ENCODE results near the gene PLCG1.

The PLCG1 gene

DNA sequence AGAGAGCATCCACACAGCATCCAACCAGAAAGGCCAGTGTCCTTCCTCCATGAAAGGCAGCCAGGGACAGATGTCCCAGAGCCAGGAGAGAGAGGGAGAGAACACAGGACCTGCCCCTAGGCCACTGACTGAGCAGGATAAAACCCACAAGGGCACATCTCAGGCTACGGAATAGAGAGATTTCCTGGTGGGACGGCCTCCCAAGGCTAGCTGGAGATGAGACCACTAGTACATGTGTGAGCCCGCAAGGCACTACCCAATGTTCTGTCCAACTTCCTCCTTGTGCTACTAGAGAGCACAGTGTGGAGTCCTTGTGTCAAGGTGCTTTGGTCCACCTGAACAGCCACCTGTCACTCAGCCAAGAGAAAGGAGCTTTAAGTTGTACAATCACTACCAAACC is 44.2 kb downstream of the PLCG1 start:
- FAIRE-seq (no peak), DNase-seq (ENCODE audit: insufficient read length, low spot score) (no peak)
- TF ChIP-seq CTCF (IDR thresholded peaks at IDR 0.05; ENCODE audit: insufficient read depth, missing control alignments), result no peak

GRCh38 chr20:41182296-41183212 is 45.2 kb downstream of the PLCG1 start:
- TF ChIP-seq CTCF (IDR thresholded peaks at IDR 0.05; ENCODE audit: insufficient read depth, missing control alignments), result no peak

DNA sequence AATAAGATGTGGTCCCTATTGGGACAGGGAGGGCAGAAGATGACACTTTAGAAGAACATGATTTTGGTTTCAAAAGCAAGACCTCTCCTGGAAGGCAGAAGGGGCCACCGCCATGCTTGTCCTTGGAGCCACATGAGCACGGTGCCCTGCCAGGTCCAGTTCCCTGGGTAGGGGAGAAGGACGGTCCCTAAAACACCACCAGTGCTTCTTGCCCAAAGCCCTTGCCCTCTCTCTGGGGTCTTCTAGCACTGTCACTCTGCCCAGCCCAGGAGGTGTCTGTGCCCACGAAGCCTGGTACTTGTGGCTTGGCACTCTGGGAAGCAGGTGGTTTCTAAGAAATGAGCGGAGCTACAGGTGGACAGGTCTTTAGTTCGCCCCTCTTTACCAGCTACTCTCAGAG is 46.0 kb downstream of the PLCG1 start:
- FAIRE-seq (no peak), DNase-seq (ENCODE audit: insufficient read length, low spot score) (no peak)
- no peak for TF ChIP-seq CTCF (IDR thresholded peaks at IDR 0.05; ENCODE audit: insufficient read depth, missing control alignments)

More at GRCh38 chr20:41182296-41183212, 45.2 kb downstream of the PLCG1 start:
- DNase-seq (ENCODE audit: insufficient read length, low spot score) (no peak), FAIRE-seq (no peak)

DNA sequence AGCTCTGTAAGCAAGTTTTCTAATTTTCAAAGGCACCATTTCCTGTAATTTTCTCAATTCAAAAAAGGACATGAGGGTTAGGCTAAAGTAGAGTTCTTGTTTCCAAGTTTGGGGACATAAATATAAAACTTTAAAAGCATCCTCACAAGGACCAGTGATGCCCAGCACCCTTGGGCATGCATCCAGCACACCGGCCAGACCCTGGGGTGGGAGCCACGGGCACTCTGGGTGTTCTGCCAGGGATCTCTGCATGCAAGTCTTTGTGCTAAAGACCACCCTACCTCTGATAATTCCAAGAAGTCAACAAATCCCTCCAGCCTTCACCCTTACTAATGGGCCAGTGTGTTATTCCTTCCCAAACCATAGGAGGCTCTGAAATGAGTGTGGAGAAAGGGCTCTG is 46.5 kb downstream of the PLCG1 start:
- no peak for TF ChIP-seq CTCF (IDR thresholded peaks at IDR 0.05; ENCODE audit: insufficient read depth, missing control alignments)
- DNase-seq (ENCODE audit: insufficient read length, low spot score) (peak; percentile 5), FAIRE-seq (no peak)

- no peak for TF ChIP-seq CTCF (IDR thresholded peaks at IDR 0.05; ENCODE audit: insufficient read depth, missing control alignments)
- no peak for FAIRE-seq
- DNase-seq (ENCODE audit: insufficient read length, low spot score), result peak; percentile 2
These were observed 47.8 kb downstream of the PLCG1 start for GRCh38 chr20:41185013-41185757.

DNA sequence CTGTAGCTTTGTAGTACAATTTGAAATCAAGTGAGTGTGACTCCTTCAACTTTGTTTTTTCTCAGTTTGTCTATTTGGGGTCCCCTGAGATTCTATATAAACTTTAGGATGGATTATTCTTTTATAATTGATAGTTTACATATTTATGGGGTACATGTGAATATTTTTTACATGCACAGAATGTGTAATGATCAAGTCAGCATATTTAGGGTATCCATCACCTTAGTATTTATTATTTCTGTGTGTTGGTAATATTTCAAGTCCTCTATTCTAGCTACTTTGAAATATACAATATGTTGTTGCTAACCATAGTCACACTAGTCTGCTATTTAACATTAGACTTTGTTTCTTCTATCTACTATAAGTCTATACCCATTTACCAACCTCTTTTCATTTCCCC is 50.3 kb downstream of the PLCG1 start:
- DNase-seq (ENCODE audit: insufficient read length, low spot score) (no peak), FAIRE-seq (no peak)
- no peak for TF ChIP-seq CTCF (IDR thresholded peaks at IDR 0.05; ENCODE audit: insufficient read depth, missing control alignments)

All from D721Med (cell line).